Superior temporal gyrus (tissue), 1 donor: ENCODE measurements around the gene NACC2.
"Not testable (repeated sequence)": the region's sequence is repeated elsewhere in the genome, so short reads cannot be mapped to it uniquely, and the experiment has no call there.

Experiments
- DNase-seq: peaks from one replicate; pipeline ENCODE4 v3.0.0-alpha.2; 2016; ENCODE audit errors: extremely low spot score

The NACC2 gene

GRCh38 chr9:135979547-135980166 lies 115.4 kb downstream of the NACC2 start:
- DNase-seq: no peak

GRCh38 chr9:135978642-135979546 lies 116.2 kb downstream of the NACC2 start:
- peak; percentile 25 for DNase-seq

GRCh38 chr9:135976944-135977343 lies 118.1 kb downstream of the NACC2 start:
- no peak for DNase-seq

GRCh38 chr9:135976531-135976930 lies 118.6 kb downstream of the NACC2 start:
- no peak for DNase-seq

GRCh38 chr9:135975834-135976233 lies 119.3 kb downstream of the NACC2 start:
- no peak for DNase-seq

- DNase-seq: no peak
These were observed 120.9 kb downstream of the NACC2 start for GRCh38 chr9:135974220-135974573.

- DNase-seq: no peak
These were observed 121.5 kb downstream of the NACC2 start for GRCh38 chr9:135973277-135974219.

GRCh38 chr9:135971892-135972291 lies 123.2 kb downstream of the NACC2 start:
- DNase-seq: no peak

GRCh38 chr9:135971111-135971766 lies 123.8 kb downstream of the NACC2 start:
- no peak for DNase-seq

GRCh38 chr9:135970128-135970815 lies 124.8 kb downstream of the NACC2 start:
- DNase-seq: no peak

- DNase-seq: no peak
These were observed 125.9 kb downstream of the NACC2 start for GRCh38 chr9:135969064-135969683.

- no peak for DNase-seq
These were observed 126.5 kb downstream of the NACC2 start for GRCh38 chr9:135968601-135969000.

- DNase-seq: no peak
These were observed 127.0 kb downstream of the NACC2 start for GRCh38 chr9:135968083-135968476.

- not testable (repeated sequence) for DNase-seq
These were observed 128.2 kb downstream of the NACC2 start for GRCh38 chr9:135966916-135967260.

GRCh38 chr9:135965124-135965756 lies 129.8 kb downstream of the NACC2 start:
- DNase-seq: no peak

GRCh38 chr9:135963938-135964337 lies 131.2 kb downstream of the NACC2 start:
- no peak for DNase-seq

- DNase-seq: no peak
These were observed 131.8 kb downstream of the NACC2 start for GRCh38 chr9:135963338-135963737.

GRCh38 chr9:135962696-135963307 lies 132.3 kb downstream of the NACC2 start:
- no peak for DNase-seq

GRCh38 chr9:135961811-135962695 lies 133.0 kb downstream of the NACC2 start:
- no peak for DNase-seq
